Measurements from ENCODE around the gene WDR37. TPM values are rescaled to one million over a fixed set of nuclear protein-coding genes. Genes with fewer than 3 reads are reported as not detected.

Gene WDR37
- total RNA-seq, 2 experiments from 2014 or later = 31.4 to 31.6 TPM

GRCh38 chr10:1084011-1084950, 28.1 kb downstream of the WDR37 start:
- DNase-seq = no peak
- ChIA-PET POLR2A (interaction anchor here (1.2 kb wide), 1 partner anchor 36 kb away, joined by 4 read pairs; the partner anchor contains the start of gene IDI1), CTCF (interaction anchor here (1.1 kb wide), 1 partner anchor 12 kb away, joined by 3 read pairs; no protein-coding TSS in a partner anchor)
- H3K9me3 Mint-ChIP-seq = no peaks in the 10 kb centered on the region
- no peaks in the 10 kb centered on the region for H3K27me3 Mint-ChIP-seq
- H3K4me1 Mint-ChIP-seq = peaks cover 6% of the 10 kb centered on the region
- H3K4me3 Mint-ChIP-seq = no peak overlapping the region
- H3K36me3 Mint-ChIP-seq (ENCODE audit: low read depth) = peaks cover 83% of the 10 kb centered on the region
- no peak overlapping the region for H3K27ac Mint-ChIP-seq

- Mint-ChIP-seq H3K4me1 (peaks cover 6% of the 10 kb centered on the region), H3K36me3 (ENCODE audit: low read depth) (peaks cover 81% of the 10 kb centered on the region), H3K27ac (no peak overlapping the region), H3K9me3 (no peaks in the 10 kb centered on the region), H3K4me3 (no peak overlapping the region), H3K27me3 (no peaks in the 10 kb centered on the region)
- ChIA-PET CTCF (no interaction called here), POLR2A (no interaction called here)
- DNase-seq = no peak
Measured at GRCh38 chr10:1085258-1085657, 29.1 kb downstream of the WDR37 start.

GRCh38 chr10:1086787-1087186, 30.6 kb downstream of the WDR37 start:
- no peak overlapping the region for H3K27ac Mint-ChIP-seq
- CTCF ChIA-PET = no interaction called here

GRCh38 chr10:1089017-1089689, 33.0 kb downstream of the WDR37 start:
- no peak for DNase-seq
- ChIA-PET POLR2A (no interaction called here), CTCF (no interaction called here)
- Mint-ChIP-seq H3K4me1 (peaks cover 8% of the 10 kb centered on the region), H3K4me3 (no peak overlapping the region), H3K27ac (no peak overlapping the region), H3K27me3 (no peaks in the 10 kb centered on the region), H3K36me3 (ENCODE audit: low read depth) (peaks cover 69% of the 10 kb centered on the region), H3K9me3 (no peaks in the 10 kb centered on the region)

More at GRCh38 chr10:1086787-1087186, 30.6 kb downstream of the WDR37 start:
- Mint-ChIP-seq H3K4me1 (peaks cover 6% of the 10 kb centered on the region), H3K36me3 (ENCODE audit: low read depth) (peaks cover 82% of the 10 kb centered on the region), H3K27me3 (no peaks in the 10 kb centered on the region), H3K4me3 (no peak overlapping the region), H3K9me3 (no peaks in the 10 kb centered on the region)
- POLR2A ChIA-PET = no interaction called here
- no peak for DNase-seq

- Mint-ChIP-seq H3K36me3 (ENCODE audit: low read depth) (peaks cover 60% of the 10 kb centered on the region), H3K9me3 (no peaks in the 10 kb centered on the region)
- POLR2A ChIA-PET = interaction anchor here (1.9 kb wide), 1 partner anchor 35 kb away, joined by 5 read pairs; the partner anchor contains the start of gene WDR37
Measured at GRCh38 chr10:1090696-1091095, 34.5 kb downstream of the WDR37 start.

GRCh38 chr10:1093696-1094095, 37.5 kb downstream of the WDR37 start:
- no peaks in the 10 kb centered on the region for H3K27me3 Mint-ChIP-seq
- H3K36me3 Mint-ChIP-seq (ENCODE audit: low read depth) = peaks cover 44% of the 10 kb centered on the region
- no peak overlapping the region for H3K4me3 Mint-ChIP-seq
- DNase-seq = no peak
- ChIA-PET CTCF (no interaction called here), POLR2A (no interaction called here)
- no peaks in the 10 kb centered on the region for H3K9me3 Mint-ChIP-seq
- H3K27ac Mint-ChIP-seq = no peak overlapping the region
- H3K4me1 Mint-ChIP-seq = peaks cover 1% of the 10 kb centered on the region

More at GRCh38 chr10:1090696-1091095, 34.5 kb downstream of the WDR37 start:
- H3K27me3 Mint-ChIP-seq = no peaks in the 10 kb centered on the region
- no peak for DNase-seq
- H3K4me3 Mint-ChIP-seq = no peak overlapping the region
- CTCF ChIA-PET = no interaction called here
- peaks cover 8% of the 10 kb centered on the region for H3K4me1 Mint-ChIP-seq
- H3K27ac Mint-ChIP-seq = no peak overlapping the region

GRCh38 chr10:1094112-1095057, 38.2 kb downstream of the WDR37 start:
- H3K4me3 Mint-ChIP-seq = no peak overlapping the region
- POLR2A ChIA-PET = no interaction called here

GRCh38 chr10:1095498-1095897, 39.3 kb downstream of the WDR37 start:
- H3K36me3 Mint-ChIP-seq (ENCODE audit: low read depth) = peaks cover 48% of the 10 kb centered on the region
- no peaks in the 10 kb centered on the region for H3K9me3 Mint-ChIP-seq
- H3K4me3 Mint-ChIP-seq = no peak overlapping the region
- no peak overlapping the region for H3K27ac Mint-ChIP-seq
- ChIA-PET CTCF (interaction anchor here (2.6 kb wide), 1 partner anchor 15 kb away, joined by 8 read pairs; no protein-coding TSS in a partner anchor), POLR2A (no interaction called here)
- peaks cover 6% of the 10 kb centered on the region for H3K4me1 Mint-ChIP-seq
- DNase-seq = no peak
- no peaks in the 10 kb centered on the region for H3K27me3 Mint-ChIP-seq

More at GRCh38 chr10:1094112-1095057, 38.2 kb downstream of the WDR37 start:
- peaks cover 2% of the 10 kb centered on the region for H3K4me1 Mint-ChIP-seq
- DNase-seq = peak; percentile 42
- H3K27ac Mint-ChIP-seq = no peak overlapping the region
- no peaks in the 10 kb centered on the region for H3K27me3 Mint-ChIP-seq
- no peaks in the 10 kb centered on the region for H3K9me3 Mint-ChIP-seq
- CTCF ChIA-PET = no interaction called here
- peaks cover 46% of the 10 kb centered on the region for H3K36me3 Mint-ChIP-seq (ENCODE audit: low read depth)

GRCh38 chr10:1096287-1096889, 40.2 kb downstream of the WDR37 start:
- H3K4me1 Mint-ChIP-seq = peaks cover 6% of the 10 kb centered on the region
- ChIA-PET POLR2A (no interaction called here), CTCF (interaction anchor here (2.6 kb wide), 1 partner anchor 14 kb away, joined by 8 read pairs; no protein-coding TSS in a partner anchor)
- H3K36me3 Mint-ChIP-seq (ENCODE audit: low read depth) = peaks cover 48% of the 10 kb centered on the region
- H3K9me3 Mint-ChIP-seq = no peaks in the 10 kb centered on the region
- no peaks in the 10 kb centered on the region for H3K27me3 Mint-ChIP-seq
- no peak overlapping the region for H3K4me3 Mint-ChIP-seq
- H3K27ac Mint-ChIP-seq = no peak overlapping the region
- no peak for DNase-seq

- peaks cover 6% of the 10 kb centered on the region for H3K4me1 Mint-ChIP-seq
- ChIA-PET POLR2A (no interaction called here), CTCF (interaction anchor here (2.6 kb wide), 1 partner anchor 13 kb away, joined by 8 read pairs; no protein-coding TSS in a partner anchor)
- H3K36me3 Mint-ChIP-seq (ENCODE audit: low read depth) = peaks cover 54% of the 10 kb centered on the region
- no peak overlapping the region for H3K27ac Mint-ChIP-seq
- H3K9me3 Mint-ChIP-seq = no peaks in the 10 kb centered on the region
- H3K27me3 Mint-ChIP-seq = no peaks in the 10 kb centered on the region
- no peak for DNase-seq
- no peak overlapping the region for H3K4me3 Mint-ChIP-seq
Measured at GRCh38 chr10:1097436-1097835, 41.3 kb downstream of the WDR37 start.

GRCh38 chr10:1100143-1100542, 44.0 kb downstream of the WDR37 start:
- peaks cover 5% of the 10 kb centered on the region for H3K4me1 Mint-ChIP-seq
- no peak overlapping the region for H3K27ac Mint-ChIP-seq
- POLR2A ChIA-PET = no interaction called here
- H3K4me3 Mint-ChIP-seq = no peak overlapping the region
- no peaks in the 10 kb centered on the region for H3K9me3 Mint-ChIP-seq
- no peak for DNase-seq
- H3K36me3 Mint-ChIP-seq (ENCODE audit: low read depth) = peaks cover 70% of the 10 kb centered on the region
- no peaks in the 10 kb centered on the region for H3K27me3 Mint-ChIP-seq
- CTCF ChIA-PET = no interaction called here

- no peak overlapping the region for H3K27ac Mint-ChIP-seq
- no peaks in the 10 kb centered on the region for H3K27me3 Mint-ChIP-seq
- no peak overlapping the region for H3K4me3 Mint-ChIP-seq
- H3K36me3 Mint-ChIP-seq (ENCODE audit: low read depth) = peaks cover 75% of the 10 kb centered on the region
- no peak for DNase-seq
- no peaks in the 10 kb centered on the region for H3K9me3 Mint-ChIP-seq
- peaks cover 5% of the 10 kb centered on the region for H3K4me1 Mint-ChIP-seq
- ChIA-PET CTCF (no interaction called here), POLR2A (no interaction called here)
Measured at GRCh38 chr10:1100691-1101368, 44.6 kb downstream of the WDR37 start.
